HUES6 (cell line): ENCODE results near the gene PTGIR.

ENCODE experiments used
- H3K27ac ChIP-seq: 2 replicates; pipeline ENCODE4 v1.7.0; 2013; ENCODE audit warnings: low read depth, mild to moderate bottlenecking, low read length, inconsistent platforms
- H3K27me3 ChIP-seq: 2 replicates; pipeline ENCODE4 v1.6.1; 2013; ENCODE audit warnings: low read length; ENCODE audit not compliant: control insufficient read depth, insufficient read depth
- H3K36me3 ChIP-seq: 2 replicates; pipeline ENCODE4 v1.6.1; 2013; ENCODE audit warnings: low read length; ENCODE audit not compliant: control insufficient read depth, insufficient read depth
- H3K4me1 ChIP-seq: 2 replicates; pipeline ENCODE4 v1.6.1; 2013; ENCODE audit warnings: low read length; ENCODE audit not compliant: control insufficient read depth, insufficient read depth
- H3K4me3 ChIP-seq: 2 replicates; pipeline ENCODE4 v1.5.1; 2013; ENCODE audit warnings: low read depth, low read length
- H3K9ac ChIP-seq: one replicate; pipeline ENCODE4 v1.6.1; 2013; ENCODE audit warnings: mild to moderate bottlenecking, low read length
- H3K9me3 ChIP-seq: 2 replicates; pipeline ENCODE4 v1.6.1; 2013; ENCODE audit warnings: low read depth, low read length; ENCODE audit not compliant: control insufficient read depth, insufficient read depth

Gene PTGIR

GRCh38 chr19:46654621-46655152 lies 29.8 kb upstream of the PTGIR start:
- Histone ChIP-seq H3K27me3 (peaks cover 29% of the 10 kb centered on the region), H3K9ac (no peak overlapping the region), H3K4me1 (peaks cover 15% of the 10 kb centered on the region), H3K27ac (no peak overlapping the region), H3K4me3 (no peak overlapping the region), H3K36me3 (no peaks in the 10 kb centered on the region), H3K9me3 (no peaks in the 10 kb centered on the region)

- Histone ChIP-seq H3K9me3 (no peaks in the 10 kb centered on the region), H3K27ac (no peak overlapping the region), H3K36me3 (no peaks in the 10 kb centered on the region), H3K9ac (no peak overlapping the region), H3K4me3 (no peak overlapping the region), H3K27me3 (peaks cover 51% of the 10 kb centered on the region), H3K4me1 (peaks cover 9% of the 10 kb centered on the region)
Observed at GRCh38 chr19:46650445-46650844, 25.6 kb upstream of the PTGIR start.

- H3K4me1 ChIP-seq, result peaks cover 9% of the 10 kb centered on the region; the same call in 1 of the 2 replicates
- H3K9me3 ChIP-seq, result no peaks in the 10 kb centered on the region
- peak overlapping the region; percentile 44; the same call in 1 of the 2 replicates for H3K4me3 ChIP-seq
- H3K36me3 ChIP-seq, result no peaks in the 10 kb centered on the region
- no peak overlapping the region for H3K27ac ChIP-seq
- H3K9ac ChIP-seq, result no peak overlapping the region
- H3K27me3 ChIP-seq, result peaks cover 57% of the 10 kb centered on the region
Observed at GRCh38 chr19:46648961-46649960, 24.4 kb upstream of the PTGIR start.

DNA sequence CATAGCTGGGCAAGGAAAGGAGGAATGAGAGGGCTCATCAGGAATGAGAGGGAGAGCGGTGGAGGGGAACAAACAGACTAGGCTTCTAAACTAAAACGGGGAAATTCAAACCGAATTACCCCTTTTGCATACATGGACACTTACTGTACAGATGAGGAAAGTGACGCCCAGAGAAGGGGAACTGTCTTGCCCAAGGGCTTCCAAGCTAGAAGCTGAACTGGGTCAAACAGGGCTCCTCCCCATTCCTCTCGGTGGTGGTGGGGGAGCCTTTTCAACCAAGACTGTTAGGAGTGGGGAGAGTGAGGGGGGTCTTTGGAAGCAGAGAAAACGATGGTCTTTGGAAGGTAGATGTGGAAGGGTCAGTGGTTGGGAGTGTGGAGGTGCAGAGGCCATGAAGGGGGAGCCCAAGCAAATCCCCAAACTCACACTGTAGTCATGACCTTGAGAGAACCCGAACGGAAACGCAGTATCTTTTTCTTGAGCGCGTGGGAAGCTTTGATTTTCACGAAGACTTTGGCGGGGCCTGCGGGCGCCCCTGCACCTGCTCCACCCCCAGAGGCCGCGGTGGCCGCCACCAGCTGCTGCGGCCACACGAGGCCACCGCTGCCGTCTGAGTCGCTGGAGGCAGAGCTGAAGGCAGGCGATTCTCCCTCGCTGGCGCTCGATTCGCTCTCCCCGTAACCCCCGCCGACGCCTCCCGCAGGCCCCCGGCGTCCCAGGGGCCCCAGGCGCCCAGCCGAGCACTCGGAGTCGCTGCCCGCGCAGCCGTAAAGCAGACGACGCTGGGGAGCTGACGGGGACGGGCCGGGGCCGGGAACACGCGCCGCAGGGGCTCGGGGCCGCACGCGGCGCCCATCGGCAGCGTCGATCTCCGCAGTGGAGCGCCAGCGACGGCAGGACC lies 23.4 kb upstream of the PTGIR start:
- no peak overlapping the region for H3K9ac ChIP-seq
- no peaks in the 10 kb centered on the region for H3K9me3 ChIP-seq
- no peak overlapping the region for H3K27ac ChIP-seq
- no peaks in the 10 kb centered on the region for H3K36me3 ChIP-seq
- peak overlapping the region; percentile 44; the same call in 1 of the 2 replicates for H3K4me3 ChIP-seq
- peaks cover 4% of the 10 kb centered on the region; the same call in 1 of the 2 replicates for H3K4me1 ChIP-seq
- peaks cover 57% of the 10 kb centered on the region for H3K27me3 ChIP-seq

DNA sequence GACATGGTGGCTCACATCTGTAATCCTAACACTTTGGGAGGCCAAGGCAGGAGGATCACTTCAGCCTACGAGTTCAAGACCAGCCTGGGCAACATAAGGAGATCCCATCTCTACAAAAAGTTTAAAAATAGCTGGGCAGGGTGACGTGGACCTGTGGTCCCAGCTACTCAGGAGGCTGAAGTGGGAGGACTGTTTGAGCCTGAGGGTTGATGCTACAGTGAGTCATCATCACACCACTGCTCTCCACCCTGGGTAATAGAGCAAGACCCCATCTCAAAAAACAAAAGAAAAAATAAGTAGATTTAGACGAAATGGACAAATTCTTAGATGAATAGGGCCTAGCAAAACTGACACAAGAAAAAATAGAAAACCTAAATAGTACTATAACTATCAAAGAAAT lies 21.5 kb upstream of the PTGIR start:
- Histone ChIP-seq H3K27me3 (peaks cover 59% of the 10 kb centered on the region), H3K4me1 (peaks cover 4% of the 10 kb centered on the region; the same call in 1 of the 2 replicates), H3K36me3 (no peaks in the 10 kb centered on the region), H3K27ac (no peak overlapping the region), H3K9me3 (no peaks in the 10 kb centered on the region), H3K9ac (no peak overlapping the region), H3K4me3 (no peak overlapping the region)

GRCh38 chr19:46644720-46645119 lies 19.8 kb upstream of the PTGIR start:
- Histone ChIP-seq H3K27ac (no peak overlapping the region), H3K27me3 (peaks cover 63% of the 10 kb centered on the region), H3K36me3 (no peaks in the 10 kb centered on the region)

DNA sequence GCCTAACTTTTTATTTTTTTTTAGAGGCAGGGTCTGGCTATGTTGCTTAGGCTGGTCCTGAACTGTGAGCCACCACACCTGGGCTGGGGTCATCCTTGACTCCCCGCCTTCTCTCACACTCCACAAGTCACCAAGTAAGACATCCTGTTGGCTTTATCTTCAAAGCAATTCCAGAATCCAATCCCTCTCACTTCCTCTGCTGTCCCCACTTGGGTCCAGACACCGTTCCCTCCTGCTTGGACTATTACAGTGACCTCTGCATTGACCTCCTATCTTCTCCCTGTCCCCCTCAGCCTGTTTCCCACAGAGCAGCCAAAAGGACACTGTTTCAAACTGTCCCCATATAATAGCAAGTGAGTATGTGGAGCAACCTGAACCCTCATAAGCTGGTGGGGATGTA lies 15.8 kb upstream of the PTGIR start:
- Histone ChIP-seq H3K4me3 (no peak overlapping the region), H3K36me3 (no peaks in the 10 kb centered on the region)

More at GRCh38 chr19:46644720-46645119, 19.8 kb upstream of the PTGIR start:
- Histone ChIP-seq H3K4me3 (no peak overlapping the region), H3K4me1 (peaks cover 9% of the 10 kb centered on the region; the same call in 1 of the 2 replicates), H3K9ac (no peak overlapping the region), H3K9me3 (no peaks in the 10 kb centered on the region)

DNA sequence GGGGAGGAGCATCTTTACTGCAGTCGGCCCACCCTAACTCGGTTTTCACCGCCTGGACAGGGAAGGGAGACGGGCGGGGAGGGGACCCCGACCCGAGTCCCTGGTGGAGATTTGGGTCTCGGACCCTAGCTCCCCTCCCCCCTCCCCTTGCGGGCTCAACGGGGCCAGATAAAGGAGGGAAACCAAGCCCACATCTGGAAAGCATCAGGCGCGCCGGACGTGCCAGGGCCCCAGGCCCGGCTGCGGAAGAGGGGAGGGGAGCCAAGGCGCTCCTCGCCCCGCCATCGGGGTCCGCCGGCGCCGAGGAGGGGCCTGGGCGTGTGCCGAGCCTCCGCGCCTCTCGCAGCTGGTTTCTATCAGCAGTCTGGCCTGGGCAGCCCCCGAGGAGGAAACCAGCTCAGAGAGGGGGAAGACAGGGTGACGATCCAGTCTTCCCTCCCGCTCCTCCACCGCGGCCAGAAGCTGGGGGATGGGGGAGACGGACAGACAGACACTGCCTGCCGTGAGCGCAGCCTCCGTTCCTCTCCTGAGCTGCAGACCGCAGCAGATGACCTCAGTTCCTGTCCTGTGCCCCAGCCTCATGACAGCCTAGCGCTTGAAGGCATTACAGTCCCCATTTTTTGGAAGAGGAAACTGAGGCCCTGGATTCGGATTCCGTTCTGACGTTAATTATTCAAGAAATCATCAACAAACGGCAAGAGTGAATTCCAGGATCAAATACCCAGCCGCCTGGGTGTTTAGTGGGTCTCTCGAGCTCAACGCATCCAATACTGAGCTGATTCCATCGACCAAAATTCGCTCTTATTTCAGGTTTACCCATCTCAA lies 14.7 kb upstream of the PTGIR start:
- Histone ChIP-seq H3K27ac (peak overlapping the region; percentile 31; the same call in 1 of the 2 replicates), H3K27me3 (peaks cover 59% of the 10 kb centered on the region), H3K9ac (peak overlapping the region; percentile 51), H3K4me1 (peaks cover 18% of the 10 kb centered on the region), H3K4me3 (peak overlapping the region; percentile 72), H3K36me3 (no peaks in the 10 kb centered on the region), H3K9me3 (no peaks in the 10 kb centered on the region)

More for the DNA sequence above, 15.8 kb upstream of the PTGIR start:
- no peak overlapping the region for H3K27ac ChIP-seq
- no peaks in the 10 kb centered on the region for H3K9me3 ChIP-seq
- peaks cover 19% of the 10 kb centered on the region; the same call in 1 of the 2 replicates for H3K4me1 ChIP-seq
- peaks cover 59% of the 10 kb centered on the region for H3K27me3 ChIP-seq
- H3K9ac ChIP-seq, result no peak overlapping the region

- Histone ChIP-seq H3K9me3 (no peaks in the 10 kb centered on the region), H3K4me1 (peaks cover 24% of the 10 kb centered on the region), H3K9ac (no peak overlapping the region), H3K27me3 (peaks cover 79% of the 10 kb centered on the region), H3K36me3 (no peaks in the 10 kb centered on the region), H3K27ac (no peak overlapping the region), H3K4me3 (no peak overlapping the region)
Observed at GRCh38 chr19:46637224-46637623, 12.3 kb upstream of the PTGIR start.
